Ishikawa (cell line): ENCODE data around the gene TTC9.

Experiments used
- CEBPB ChIP-seq: IDR thresholded peaks from 2 replicates; pipeline ENCODE4 v1.6.1; 2012
- CREB1 ChIP-seq: IDR thresholded peaks from 2 replicates; pipeline ENCODE4 v1.6.1; 2012; ENCODE audit warnings: low read depth
- EGR1 ChIP-seq: IDR thresholded peaks from 2 replicates; pipeline ENCODE4 v1.6.1; 2012
- EP300 ChIP-seq: IDR thresholded peaks from 2 replicates; pipeline ENCODE4 v1.6.1; 2012; ENCODE audit warnings: borderline replicate concordance
- FOXM1 ChIP-seq: IDR thresholded peaks from 2 replicates; pipeline ENCODE4 v1.6.1; 2012; ENCODE audit warnings: low read depth, borderline replicate concordance
- NFIC ChIP-seq: IDR thresholded peaks from 2 replicates; pipeline ENCODE4 v1.6.1; 2012
- RAD21 ChIP-seq: IDR thresholded peaks from 2 replicates; pipeline ENCODE4 v1.6.1; 2012; ENCODE audit warnings: low read depth
- TCF12 ChIP-seq: IDR thresholded peaks from 2 replicates; pipeline ENCODE4 v1.6.1; 2012; ENCODE audit warnings: low read depth
- TEAD4 ChIP-seq: IDR thresholded peaks from 2 replicates; pipeline ENCODE4 v1.6.1; 2012
- YY1 ChIP-seq: IDR thresholded peaks from 2 replicates; pipeline ENCODE4 v1.6.1; 2012; ENCODE audit warnings: low read depth
- TF ChIP-seq, protein P1 (sequence below): IDR thresholded peaks from 2 replicates; pipeline ENCODE4 v1.6.1; 2012
- TF ChIP-seq, protein P2 (sequence below): IDR thresholded peaks from 2 replicates; pipeline ENCODE4 v1.6.1; 2012
- TF ChIP-seq, protein P3 (sequence below): IDR thresholded peaks from 2 replicates; pipeline ENCODE4 v1.6.1; 2012; ENCODE audit warnings: low read depth, mild to moderate bottlenecking

DNA sequence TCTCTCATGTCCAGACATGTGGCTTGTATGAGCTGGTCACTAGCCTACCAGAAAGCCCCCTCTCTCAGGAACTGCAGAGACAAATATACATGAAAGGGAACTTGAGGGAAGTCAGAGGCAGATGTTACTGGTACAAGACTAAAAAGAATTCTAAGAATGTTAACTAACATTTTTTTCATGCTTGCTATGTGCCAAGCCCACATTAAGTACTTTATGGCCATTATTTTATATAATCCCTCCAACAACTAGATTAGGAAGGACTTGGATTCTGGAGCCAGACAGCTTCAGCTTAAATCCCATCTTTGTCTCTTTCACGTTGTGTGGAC is 24.6 kb downstream of the TTC9 start:
- TF ChIP-seq, protein P1, sequence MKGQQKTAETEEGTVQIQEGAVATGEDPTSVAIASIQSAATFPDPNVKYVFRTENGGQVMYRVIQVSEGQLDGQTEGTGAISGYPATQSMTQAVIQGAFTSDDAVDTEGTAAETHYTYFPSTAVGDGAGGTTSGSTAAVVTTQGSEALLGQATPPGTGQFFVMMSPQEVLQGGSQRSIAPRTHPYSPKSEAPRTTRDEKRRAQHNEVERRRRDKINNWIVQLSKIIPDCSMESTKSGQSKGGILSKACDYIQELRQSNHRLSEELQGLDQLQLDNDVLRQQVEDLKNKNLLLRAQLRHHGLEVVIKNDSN = no peak
- no peak for TF ChIP-seq EP300
- no peak for TF ChIP-seq FOXM1
- no peak for TF ChIP-seq NFIC
- no peak for TF ChIP-seq CEBPB
- TF ChIP-seq, protein P2, sequence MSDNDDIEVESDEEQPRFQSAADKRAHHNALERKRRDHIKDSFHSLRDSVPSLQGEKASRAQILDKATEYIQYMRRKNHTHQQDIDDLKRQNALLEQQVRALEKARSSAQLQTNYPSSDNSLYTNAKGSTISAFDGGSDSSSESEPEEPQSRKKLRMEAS = no peak
- TF ChIP-seq CREB1 = no peak
- no peak; the same call in 1 of the 2 replicates for TF ChIP-seq TEAD4
- no peak for TF ChIP-seq RAD21
- TF ChIP-seq YY1 = no peak
- TF ChIP-seq EGR1 = no peak
- TF ChIP-seq, protein P3, sequence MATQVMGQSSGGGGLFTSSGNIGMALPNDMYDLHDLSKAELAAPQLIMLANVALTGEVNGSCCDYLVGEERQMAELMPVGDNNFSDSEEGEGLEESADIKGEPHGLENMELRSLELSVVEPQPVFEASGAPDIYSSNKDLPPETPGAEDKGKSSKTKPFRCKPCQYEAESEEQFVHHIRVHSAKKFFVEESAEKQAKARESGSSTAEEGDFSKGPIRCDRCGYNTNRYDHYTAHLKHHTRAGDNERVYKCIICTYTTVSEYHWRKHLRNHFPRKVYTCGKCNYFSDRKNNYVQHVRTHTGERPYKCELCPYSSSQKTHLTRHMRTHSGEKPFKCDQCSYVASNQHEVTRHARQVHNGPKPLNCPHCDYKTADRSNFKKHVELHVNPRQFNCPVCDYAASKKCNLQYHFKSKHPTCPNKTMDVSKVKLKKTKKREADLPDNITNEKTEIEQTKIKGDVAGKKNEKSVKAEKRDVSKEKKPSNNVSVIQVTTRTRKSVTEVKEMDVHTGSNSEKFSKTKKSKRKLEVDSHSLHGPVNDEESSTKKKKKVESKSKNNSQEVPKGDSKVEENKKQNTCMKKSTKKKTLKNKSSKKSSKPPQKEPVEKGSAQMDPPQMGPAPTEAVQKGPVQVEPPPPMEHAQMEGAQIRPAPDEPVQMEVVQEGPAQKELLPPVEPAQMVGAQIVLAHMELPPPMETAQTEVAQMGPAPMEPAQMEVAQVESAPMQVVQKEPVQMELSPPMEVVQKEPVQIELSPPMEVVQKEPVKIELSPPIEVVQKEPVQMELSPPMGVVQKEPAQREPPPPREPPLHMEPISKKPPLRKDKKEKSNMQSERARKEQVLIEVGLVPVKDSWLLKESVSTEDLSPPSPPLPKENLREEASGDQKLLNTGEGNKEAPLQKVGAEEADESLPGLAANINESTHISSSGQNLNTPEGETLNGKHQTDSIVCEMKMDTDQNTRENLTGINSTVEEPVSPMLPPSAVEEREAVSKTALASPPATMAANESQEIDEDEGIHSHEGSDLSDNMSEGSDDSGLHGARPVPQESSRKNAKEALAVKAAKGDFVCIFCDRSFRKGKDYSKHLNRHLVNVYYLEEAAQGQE = no peak
- TF ChIP-seq TCF12 = no peak
